ENCODE data around the gene WDR17.
A peak's percentile ranks its signal among the peaks of the same experiment; 100 is the strongest.
"Not testable (repeated sequence)": the region's sequence is repeated elsewhere in the genome, so short reads cannot be mapped to it uniquely, and the experiment has no call there.

Gene WDR17

DNA sequence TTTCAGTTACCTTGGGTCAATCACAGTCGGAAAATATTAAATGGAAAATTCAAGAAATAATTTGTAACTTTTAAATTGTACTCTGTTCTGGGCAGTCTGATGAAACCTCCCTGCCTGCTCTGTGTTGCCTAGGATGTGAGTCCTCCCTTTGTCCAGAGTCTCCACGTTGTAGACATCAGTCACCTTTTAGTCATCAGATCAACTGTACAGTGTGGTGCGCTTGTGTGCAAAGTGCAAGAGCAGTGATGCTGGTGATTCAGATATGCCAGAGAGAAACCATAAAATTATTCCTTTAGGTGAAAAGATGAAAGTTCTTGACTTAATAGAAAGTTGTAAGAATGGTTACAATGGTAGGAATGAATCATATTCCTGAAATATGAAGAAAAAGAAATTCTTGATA is 128.3 kb downstream of the WDR17 start:
- DNase-seq: no peak

DNA sequence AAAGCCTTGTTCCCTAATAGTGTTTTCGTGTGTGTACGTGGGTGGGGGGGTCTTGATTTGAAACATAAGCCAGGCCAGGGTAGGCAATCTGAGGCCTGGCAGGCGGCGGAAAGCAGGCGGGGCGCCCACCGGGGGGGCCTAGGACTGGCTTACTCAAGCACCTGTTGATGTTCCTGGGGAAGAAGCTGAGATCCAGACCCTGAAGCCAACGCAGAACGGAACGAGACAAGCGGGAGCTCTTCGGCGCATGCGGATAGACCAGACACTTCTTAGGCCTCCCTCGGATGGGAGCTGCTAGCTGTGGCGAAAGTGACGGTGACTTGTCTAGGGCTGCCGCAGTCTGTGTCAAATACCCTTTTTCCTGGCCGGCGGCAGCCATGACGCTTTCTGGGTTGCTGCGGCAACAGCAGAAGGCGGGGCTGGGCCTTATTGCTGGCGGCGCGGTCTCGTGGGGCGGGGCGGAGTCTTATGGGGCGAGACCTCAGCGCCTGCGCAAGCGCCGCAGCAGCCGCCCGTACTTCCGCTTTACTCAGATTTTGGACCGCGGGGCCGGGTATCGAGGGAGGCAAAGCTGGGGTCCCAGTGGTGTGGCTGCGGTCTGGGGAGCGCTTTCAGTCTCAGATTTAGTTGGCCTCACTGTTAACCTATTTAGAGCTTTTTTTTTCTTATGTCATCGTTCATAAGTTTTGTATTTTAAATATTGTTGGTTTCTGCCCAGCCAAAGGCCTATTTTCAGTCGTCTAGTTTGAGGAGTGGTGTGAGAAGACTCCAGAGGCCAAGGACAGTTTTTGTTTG is 129.7 kb downstream of the WDR17 start, which contains the start of gene SPATA4:
Gene SPATA4, minus strand, starts transcription at position 402 of the 795 bp plus-strand sequence. Its CDS starts 23 bp downstream, at position 379.
- DNase-seq: peak; percentile 93

GRCh38 chr4:176198316-176198903 is 132.8 kb downstream of the WDR17 start:
- DNase-seq: no peak

GRCh38 chr4:176205299-176205698 is 139.7 kb downstream of the WDR17 start:
- no peak for DNase-seq

DNA sequence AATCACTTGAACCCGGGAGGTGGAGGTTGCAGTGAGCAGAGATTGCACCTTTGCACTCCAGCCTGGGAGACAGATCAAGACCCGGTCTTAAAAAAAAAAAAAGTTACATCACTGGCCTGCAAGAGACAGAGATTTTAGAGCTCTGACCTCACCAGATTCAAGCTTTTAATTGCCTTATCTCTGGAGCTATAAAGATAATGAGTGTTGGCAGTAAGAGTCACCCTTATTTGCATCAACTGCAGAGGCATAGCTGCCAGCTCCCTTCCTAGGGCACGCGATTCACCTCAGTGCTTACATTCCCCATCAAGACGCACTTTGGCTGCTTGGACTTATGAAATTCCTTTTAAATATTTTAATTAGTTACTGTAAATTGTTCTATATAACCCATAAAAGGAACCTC is 142.2 kb downstream of the WDR17 start:
- DNase-seq: no peak

DNA sequence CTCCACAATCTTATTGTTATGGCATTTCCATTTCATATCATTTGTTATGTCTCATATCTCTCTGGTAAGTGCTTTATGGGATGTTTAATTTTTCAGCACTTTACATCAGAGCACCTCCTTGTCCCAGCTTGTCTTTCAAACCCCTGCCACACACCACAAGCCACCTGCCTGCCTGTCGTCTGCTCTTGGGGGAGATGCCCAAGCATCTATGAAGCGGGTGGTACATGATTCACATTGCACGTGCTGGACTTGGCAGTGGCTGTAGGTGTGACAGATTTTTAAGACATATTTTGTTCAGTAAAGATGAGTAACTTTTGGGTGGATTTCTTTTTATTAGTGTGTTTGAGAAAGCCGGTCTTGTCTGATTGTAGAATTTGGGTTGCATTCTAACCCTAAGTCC is 143.9 kb downstream of the WDR17 start:
- no peak for DNase-seq

DNA sequence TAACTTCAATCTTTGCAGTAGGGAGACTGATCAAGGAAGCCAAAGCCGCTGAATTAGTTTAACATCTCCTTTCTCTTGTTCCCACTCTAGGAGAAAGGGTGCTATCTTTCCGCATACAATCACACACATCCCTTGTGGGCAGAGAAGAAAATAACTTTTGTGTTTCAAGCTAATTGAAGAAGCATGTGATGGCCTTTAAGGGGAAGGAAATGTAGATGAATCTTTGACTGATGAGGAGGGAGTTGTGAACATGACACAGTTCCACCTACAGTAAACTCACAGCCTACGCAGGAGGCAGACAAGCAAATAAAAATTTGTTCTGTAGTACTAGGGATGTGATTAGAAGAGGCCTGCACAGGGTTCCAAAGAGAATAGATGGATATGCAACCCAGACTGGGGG is 144.5 kb downstream of the WDR17 start:
- DNase-seq: no peak

GRCh38 chr4:176210579-176211296 is 145.1 kb downstream of the WDR17 start:
- DNase-seq: no peak

- DNase-seq: not testable (repeated sequence)
These were observed 146.7 kb downstream of the WDR17 start for GRCh38 chr4:176212351-176212750.

GRCh38 chr4:176217510-176217909 is 151.9 kb downstream of the WDR17 start:
- DNase-seq: no peak

DNA sequence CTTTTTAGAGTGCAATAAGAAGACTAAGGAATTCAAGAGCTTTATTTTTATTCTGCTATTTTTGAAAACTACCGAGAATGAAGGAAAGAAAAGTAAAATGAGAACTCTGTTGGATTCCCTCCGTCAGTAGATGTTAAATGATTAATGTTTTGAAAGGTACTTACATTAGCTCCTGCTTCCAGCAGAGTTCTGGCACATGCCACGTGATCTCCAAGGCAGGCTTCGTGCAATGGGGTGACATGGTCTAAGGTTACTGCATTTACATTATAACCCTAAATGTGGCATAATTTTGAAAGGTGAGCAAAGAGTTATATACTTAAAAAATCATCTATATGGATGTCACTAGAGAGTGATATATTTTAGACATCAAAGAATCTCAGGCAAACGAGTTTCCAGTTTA is 156.5 kb downstream of the WDR17 start:
- DNase-seq: no peak

DNA sequence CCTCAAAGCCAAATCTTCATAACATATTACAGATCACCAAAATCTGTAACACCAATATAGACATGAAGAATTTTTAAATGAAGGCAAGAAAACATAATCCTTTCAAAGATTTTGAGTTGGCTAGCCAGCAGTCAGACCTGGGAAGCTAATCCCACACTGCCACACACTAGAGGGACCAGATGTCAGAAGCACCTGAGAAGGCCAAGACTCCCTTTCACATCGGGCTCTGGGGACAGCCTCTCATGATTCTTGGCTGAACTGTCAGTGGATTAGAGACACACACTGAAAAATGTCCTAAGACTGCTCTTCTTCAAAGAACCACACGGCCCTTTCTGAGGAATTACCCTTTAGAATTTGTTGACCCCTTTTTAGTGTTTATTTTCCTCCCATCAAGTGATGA is 157.9 kb downstream of the WDR17 start:
- DNase-seq: no peak

DNA sequence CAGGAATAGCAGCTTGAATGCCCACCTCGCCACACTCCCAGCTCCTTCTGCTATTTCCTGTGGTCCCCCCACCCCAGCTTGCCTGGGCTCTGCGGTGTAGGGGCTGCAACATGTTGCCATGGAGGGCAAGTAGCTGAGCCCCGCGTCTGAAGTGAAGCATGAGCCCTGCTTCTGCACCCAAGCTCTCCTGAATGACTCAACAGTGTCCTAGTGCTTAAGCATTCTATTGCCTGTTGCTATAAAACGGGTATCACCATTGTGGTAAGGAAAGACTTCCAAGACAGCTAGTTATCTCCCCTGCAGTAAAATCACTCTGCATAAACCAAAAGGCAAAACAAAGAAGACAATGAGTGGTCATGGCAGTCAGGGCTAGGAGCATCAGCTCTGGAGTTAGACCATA is 161.1 kb downstream of the WDR17 start:
- no peak for DNase-seq

DNA sequence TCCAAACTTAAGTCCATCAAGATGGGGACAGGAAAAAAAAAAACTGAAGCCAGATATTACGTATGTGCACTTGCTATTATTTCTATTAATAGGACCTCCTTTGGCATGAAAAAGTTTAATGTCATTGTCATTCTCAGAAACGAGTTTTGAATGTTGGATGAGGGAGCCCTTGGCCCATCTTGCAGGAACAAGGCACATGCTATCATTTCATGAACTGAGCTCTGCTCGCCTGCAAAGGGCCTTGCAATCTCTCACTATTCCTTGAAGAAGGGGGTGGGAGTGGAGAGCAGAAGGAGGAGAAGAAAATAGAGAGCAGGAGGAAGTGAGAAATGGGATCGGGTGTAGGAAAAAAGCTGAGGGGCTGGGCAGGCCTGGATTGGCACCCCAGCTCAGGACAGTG is 164.0 kb downstream of the WDR17 start:
- DNase-seq: no peak
